Tibial nerve (tissue), 4 donors: ENCODE results near the gene IPO9. TPM values are rescaled to one million over a fixed set of nuclear protein-coding genes. Genes with fewer than 3 reads are reported as not detected.

Experiments
- DNase-seq, 2 donors: peaks; one replicate each; pipeline ENCODE4 v3.0.0-alpha.2; 2019; ENCODE audit warnings: low spot score in 2 of 2
- H3K27ac ChIP-seq, 4 donors: fragments of 200-600 bp; sonication (generic) in 3 of 4; one replicate each; pipeline ENCODE4 v1.5.1; 2017 to 2019; ENCODE audit warnings: mild to moderate bottlenecking in 1 of 4
- H3K27me3 ChIP-seq, 2 donors: fragments of 200-600 bp; sonication (generic) in 1 of 2; one replicate each; pipeline versions ENCODE4 v1.5.1 to v1.6.0; 2017 to 2019
- H3K36me3 ChIP-seq, 3 donors: fragments of 200-600 bp; sonication (generic); one replicate each; pipeline ENCODE4 v1.5.1; 2018 to 2019
- H3K4me1 ChIP-seq, 4 donors: fragments of 200-600 bp; sonication (generic) in 3 of 4; one replicate each; pipeline ENCODE4 v1.5.1; 2017 to 2019
- H3K4me3 ChIP-seq, 4 donors: fragments of 200-600 bp; sonication (generic) in 3 of 4; one replicate each; pipeline ENCODE4 v1.5.1; 2017 to 2019; ENCODE audit warnings: mild to moderate bottlenecking in 1 of 4, moderate library complexity in 1 of 4
- H3K9me3 ChIP-seq, 4 donors: fragments of 200-600 bp; sonication (generic) in 3 of 4; one replicate each; pipeline ENCODE4 v1.5.1; 2017 to 2019
- EP300 ChIP-seq, 2 donors: sonication (generic); formaldehyde crosslinking; IDR thresholded peaks; one replicate each; pipeline ENCODE4 v1.6.1; 2017; ENCODE audit warnings: antibody characterized with exemption in 2 of 2, mild to moderate bottlenecking in 1 of 2
- POLR2A ChIP-seq, 2 donors: fragments of 450-650 bp; IDR thresholded peaks; one replicate each; pipeline ENCODE4 v1.6.1; 2017; ENCODE audit warnings: antibody characterized with exemption in 2 of 2, mild to moderate bottlenecking in 2 of 2, moderate library complexity in 2 of 2
- WGBS, 2 donors: methylation state at CpG; one replicate each; pipeline ENCODE4 v1.1.5; 2018; 5-methylcytosine and 5-hydroxymethylcytosine counted together
- total RNA-seq, 4 donors: library from RNA; depleted of rRNA; stranded (reverse); fragments of >200 nt; gene quantifications; one replicate each; pipeline ENCODE4 v1.1.0, GENCODE V29; 2016
- TF ChIP-seq, protein P1 (sequence below), 5 experiments: fragments of 200-600 bp in 3 of 5; fragments of 450-650 bp in 2 of 5; sonication (generic) in 3 of 5; IDR thresholded peaks; one replicate each; pipeline ENCODE4 v1.5.1; 2016 to 2019; ENCODE audit warnings: antibody characterized with exemption in 5 of 5, mild to moderate bottlenecking in 3 of 5, moderate library complexity in 2 of 5

IPO9 gene
- total RNA-seq, 4 donors from 2014 or later, result 13.3 to 22.1 (median 15.3) TPM

DNA sequence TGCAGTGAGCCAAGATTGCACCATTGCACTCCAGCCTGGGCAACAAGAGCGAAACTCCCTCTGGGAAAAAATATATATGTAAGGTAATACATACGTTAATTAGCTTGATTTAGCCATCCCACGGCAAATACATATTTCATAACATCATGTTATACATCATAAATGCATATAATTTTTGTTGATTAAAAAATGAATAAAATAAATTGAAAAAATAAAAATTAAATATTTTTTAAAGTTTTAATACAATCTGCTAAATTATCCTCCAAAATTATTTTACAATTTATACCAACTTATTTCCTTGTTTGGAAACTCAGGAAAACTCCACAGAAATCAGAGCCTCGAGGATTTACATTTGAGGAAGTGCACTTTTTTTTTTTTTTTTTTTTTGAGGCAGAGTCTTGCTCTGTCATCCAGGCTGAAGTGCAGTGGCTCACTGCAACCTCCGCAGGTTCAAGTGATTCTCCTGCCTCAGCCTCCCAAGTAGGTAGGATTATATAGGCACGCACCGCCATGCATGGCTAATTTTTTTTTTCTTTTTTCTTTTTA lies 12.6 kb upstream of the IPO9 start:
- H3K27me3 ChIP-seq, result no peaks in the 10 kb centered on the region
- 88 to 90% methylated on average over 7 of the region's 7 CpGs for WGBS, 2 donors
- no peak overlapping the region for H3K4me3 ChIP-seq
- DNase-seq, result no peak
- H3K27ac ChIP-seq, result no peak overlapping the region
- H3K4me1 ChIP-seq, result no peaks in the 10 kb centered on the region
- H3K36me3 ChIP-seq, result peaks cover 3 to 88% (median 10%) of the 10 kb centered on the region in 3 donors
- TF ChIP-seq, protein P1, sequence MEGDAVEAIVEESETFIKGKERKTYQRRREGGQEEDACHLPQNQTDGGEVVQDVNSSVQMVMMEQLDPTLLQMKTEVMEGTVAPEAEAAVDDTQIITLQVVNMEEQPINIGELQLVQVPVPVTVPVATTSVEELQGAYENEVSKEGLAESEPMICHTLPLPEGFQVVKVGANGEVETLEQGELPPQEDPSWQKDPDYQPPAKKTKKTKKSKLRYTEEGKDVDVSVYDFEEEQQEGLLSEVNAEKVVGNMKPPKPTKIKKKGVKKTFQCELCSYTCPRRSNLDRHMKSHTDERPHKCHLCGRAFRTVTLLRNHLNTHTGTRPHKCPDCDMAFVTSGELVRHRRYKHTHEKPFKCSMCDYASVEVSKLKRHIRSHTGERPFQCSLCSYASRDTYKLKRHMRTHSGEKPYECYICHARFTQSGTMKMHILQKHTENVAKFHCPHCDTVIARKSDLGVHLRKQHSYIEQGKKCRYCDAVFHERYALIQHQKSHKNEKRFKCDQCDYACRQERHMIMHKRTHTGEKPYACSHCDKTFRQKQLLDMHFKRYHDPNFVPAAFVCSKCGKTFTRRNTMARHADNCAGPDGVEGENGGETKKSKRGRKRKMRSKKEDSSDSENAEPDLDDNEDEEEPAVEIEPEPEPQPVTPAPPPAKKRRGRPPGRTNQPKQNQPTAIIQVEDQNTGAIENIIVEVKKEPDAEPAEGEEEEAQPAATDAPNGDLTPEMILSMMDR (IDR thresholded peaks at IDR 0.05), result no peak
- TF ChIP-seq POLR2A (IDR thresholded peaks at IDR 0.05), result no peak
- H3K9me3 ChIP-seq, result no peaks in the 10 kb centered on the region

DNA sequence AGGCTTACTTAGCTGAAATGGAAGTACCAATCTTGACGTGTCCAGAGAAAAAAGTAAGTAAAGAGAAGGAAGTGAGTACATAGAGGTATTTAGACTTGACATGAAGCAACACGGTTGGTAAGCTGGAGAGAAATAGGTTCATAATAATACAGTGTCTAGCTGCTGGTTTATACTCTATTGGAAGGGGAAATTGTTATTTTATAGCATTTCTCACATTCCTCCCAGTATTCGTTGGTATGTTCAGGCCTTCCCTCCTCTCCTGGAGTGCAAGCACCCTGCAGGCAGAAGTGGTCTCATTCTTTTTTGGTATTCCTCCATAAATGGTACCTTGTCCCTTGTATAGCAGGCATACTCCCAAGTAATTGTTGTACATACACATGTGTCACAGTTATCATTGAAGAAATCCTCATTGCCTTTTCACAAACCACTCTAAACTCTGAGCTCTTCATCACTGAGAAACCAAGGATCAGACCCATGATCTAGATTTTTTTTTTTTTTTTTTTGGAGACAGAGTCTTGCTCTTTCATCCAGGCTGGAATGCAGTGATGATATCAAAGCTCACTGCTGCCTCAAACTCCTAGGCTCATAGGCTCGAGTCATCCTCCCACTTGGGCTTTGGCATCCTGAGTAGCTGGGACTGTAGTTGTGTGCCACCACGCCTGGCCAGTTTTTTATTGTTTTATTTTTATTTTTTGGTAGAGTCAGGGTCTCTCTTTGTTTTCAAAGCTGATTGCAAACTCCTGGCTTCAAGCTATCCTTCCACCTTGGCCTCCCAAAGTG lies 9.8 kb upstream of the IPO9 start:
- TF ChIP-seq EP300 (IDR thresholded peaks at IDR 0.05) (no peak), POLR2A (IDR thresholded peaks at IDR 0.05) (no peak)
- TF ChIP-seq, protein P1 (IDR thresholded peaks at IDR 0.05), result no peak
- H3K27me3 ChIP-seq, result no peaks in the 10 kb centered on the region
- no peaks in the 10 kb centered on the region for H3K9me3 ChIP-seq
- no peak overlapping the region for H3K4me3 ChIP-seq
- no peaks in the 10 kb centered on the region for H3K4me1 ChIP-seq
- peaks cover 0 to 75% (median 6%) of the 10 kb centered on the region in 3 donors for H3K36me3 ChIP-seq
- DNase-seq, result no peak
- WGBS, 2 donors, result 74 to 81% methylated on average over 5 of the region's 5 CpGs
- no peak overlapping the region for H3K27ac ChIP-seq

DNA sequence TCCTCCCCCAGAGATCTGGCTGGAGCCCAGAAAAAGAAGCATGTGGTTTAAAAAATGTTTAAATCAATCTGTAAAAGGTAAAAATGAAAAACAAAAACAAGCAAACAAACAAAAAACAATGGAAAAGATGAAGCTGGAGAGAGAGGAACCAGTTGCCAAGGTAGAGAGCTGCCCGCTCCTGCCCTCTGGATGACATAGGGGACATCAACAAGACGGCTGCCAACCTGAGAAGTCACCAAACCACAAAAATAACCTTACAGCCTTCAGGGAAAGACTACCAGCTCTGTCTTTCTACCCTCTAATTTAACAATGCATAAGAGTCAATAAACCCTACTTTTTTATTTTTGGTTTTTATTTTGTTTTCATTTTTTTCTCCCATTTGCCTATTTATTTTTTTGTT lies 8.5 kb upstream of the IPO9 start:
- Histone ChIP-seq H3K4me1 (no peaks in the 10 kb centered on the region), H3K9me3 (no peaks in the 10 kb centered on the region), H3K27ac (no peak overlapping the region), H3K4me3 (no peak overlapping the region), H3K36me3 (peaks cover 0 to 65% (median 6%) of the 10 kb centered on the region in 3 donors), H3K27me3 (no peaks in the 10 kb centered on the region)
- DNase-seq, result no peak
- TF ChIP-seq, protein P1 (IDR thresholded peaks at IDR 0.05), result no peak
- no peak for TF ChIP-seq EP300 (IDR thresholded peaks at IDR 0.05)
- WGBS, 2 donors, result 90 to 92% methylated on average over 2 of the region's 2 CpGs

DNA sequence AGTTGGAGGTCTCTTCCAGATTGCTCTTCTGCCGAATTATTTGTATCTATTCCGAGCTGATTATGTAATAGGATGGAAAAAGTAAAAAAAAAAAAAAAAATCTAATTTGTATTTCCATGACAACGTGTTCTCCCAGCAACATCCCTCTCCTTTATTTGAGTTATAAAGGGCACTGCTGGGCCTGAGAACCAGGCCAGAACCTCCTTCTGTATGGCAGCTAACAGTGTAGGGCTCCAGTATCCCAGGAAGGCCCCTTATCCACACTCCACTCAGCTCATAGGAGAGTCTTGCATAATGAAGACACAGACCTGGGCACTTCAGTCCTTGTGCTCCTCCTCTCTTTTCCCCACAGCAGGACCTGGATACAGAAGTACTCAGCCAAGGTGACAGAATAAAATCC lies 3.7 kb upstream of the IPO9 start:
- Histone ChIP-seq H3K27ac (no peak overlapping the region), H3K27me3 (no peaks in the 10 kb centered on the region), H3K4me1 (peaks cover 0 to 17% (median 8%) of the 10 kb centered on the region in 4 donors), H3K4me3 (no peak overlapping the region), H3K9me3 (no peaks in the 10 kb centered on the region), H3K36me3 (peaks cover 0 to 25% (median 0%) of the 10 kb centered on the region in 3 donors)
- DNase-seq, result no peak
- 55 to 56% methylated on average over 3 of the region's 3 CpGs for WGBS, 2 donors
- TF ChIP-seq, protein P1 (IDR thresholded peaks at IDR 0.05), result no peak
- no peak for TF ChIP-seq POLR2A (IDR thresholded peaks at IDR 0.05)
- no peak for TF ChIP-seq EP300 (IDR thresholded peaks at IDR 0.05)

DNA sequence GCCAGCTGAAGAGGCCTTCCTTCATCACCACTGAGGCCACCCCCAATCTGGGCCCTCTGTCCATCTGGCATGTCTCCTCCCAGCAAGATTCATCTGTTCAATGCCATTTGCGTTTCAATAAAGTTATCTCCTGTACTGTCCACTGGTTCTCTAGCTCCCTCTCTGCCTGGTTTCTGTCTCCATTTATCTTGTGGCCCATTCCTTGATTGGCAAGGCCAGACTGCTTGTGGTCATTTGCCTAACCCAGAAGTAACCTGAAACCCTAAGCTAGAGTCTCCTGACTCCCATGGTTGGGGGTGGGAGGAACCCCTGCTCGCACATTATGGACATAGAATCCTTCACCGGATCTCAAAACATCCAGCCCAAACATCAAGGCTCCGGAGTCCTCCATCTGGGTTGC lies 2.1 kb upstream of the IPO9 start:
- no peaks in the 10 kb centered on the region for H3K9me3 ChIP-seq
- no peaks in the 10 kb centered on the region for H3K27me3 ChIP-seq
- TF ChIP-seq POLR2A (IDR thresholded peaks at IDR 0.05), result no peak
- TF ChIP-seq, protein P1 (IDR thresholded peaks at IDR 0.05), result no peak
- no peak for TF ChIP-seq EP300 (IDR thresholded peaks at IDR 0.05)
- peaks cover 0 to 33% (median 19%) of the 10 kb centered on the region in 4 donors for H3K4me1 ChIP-seq
- DNase-seq, result no peak
- H3K36me3 ChIP-seq, result peaks cover 0 to 11% (median 0%) of the 10 kb centered on the region in 3 donors
- no peak overlapping the region for H3K27ac ChIP-seq
- 59 to 62% methylated on average over 4 of the region's 4 CpGs for WGBS, 2 donors
- no peak overlapping the region for H3K4me3 ChIP-seq
